ENCODE results near the gene TTLL11. TPM values are rescaled to one million over a fixed set of nuclear protein-coding genes. Genes with fewer than 3 reads are reported as not detected.
A peak's percentile ranks its signal among the peaks of the same experiment; 100 is the strongest.

The TTLL11 gene
- total RNA-seq, 1 donor: 6.2 TPM

GRCh38 chr9:121786998-121787422, 306.1 kb downstream of the TTLL11 start:
- Histone ChIP-seq H3K27ac (ENCODE audit: low read depth, low read length) (no peak overlapping the region), H3K4me1 (ENCODE audit: insufficient read depth, low read length) (no peaks in the 10 kb centered on the region), H4K20me1 (ENCODE audit: insufficient read depth, low read length) (no peaks in the 10 kb centered on the region), H3K79me2 (ENCODE audit: insufficient read depth, low read length) (no peaks in the 10 kb centered on the region), H3K4me2 (ENCODE audit: insufficient read depth, low read length) (no peak overlapping the region), H3K9me3 (ENCODE audit: low read depth, low read length) (no peaks in the 10 kb centered on the region), H3K36me3 (ENCODE audit: insufficient read depth, low read length) (no peaks in the 10 kb centered on the region), H2AFZ (ENCODE audit: low read length) (no peak overlapping the region), H3K27me3 (ENCODE audit: insufficient read depth, low read length) (no peaks in the 10 kb centered on the region), H3K4me3 (ENCODE audit: insufficient read depth, low read length) (no peak overlapping the region)
- DNase-seq (ENCODE audit: insufficient read length, low spot score, missing footprints): peak; percentile 58
- TF ChIP-seq CTCF (IDR thresholded peaks at IDR 0.05; ENCODE audit: extremely low read depth, low read depth, low read length): no peak

GRCh38 chr9:121786543-121786948, 306.6 kb downstream of the TTLL11 start:
- Histone ChIP-seq H3K4me2 (ENCODE audit: insufficient read depth, low read length) (no peak overlapping the region), H3K4me1 (ENCODE audit: insufficient read depth, low read length) (no peaks in the 10 kb centered on the region), H3K36me3 (ENCODE audit: insufficient read depth, low read length) (no peaks in the 10 kb centered on the region), H3K27ac (ENCODE audit: low read depth, low read length) (no peak overlapping the region), H4K20me1 (ENCODE audit: insufficient read depth, low read length) (no peaks in the 10 kb centered on the region), H2AFZ (ENCODE audit: low read length) (no peak overlapping the region), H3K9me3 (ENCODE audit: low read depth, low read length) (no peaks in the 10 kb centered on the region), H3K79me2 (ENCODE audit: insufficient read depth, low read length) (no peaks in the 10 kb centered on the region), H3K4me3 (ENCODE audit: insufficient read depth, low read length) (no peak overlapping the region), H3K27me3 (ENCODE audit: insufficient read depth, low read length) (no peaks in the 10 kb centered on the region)
- no peak for TF ChIP-seq CTCF (IDR thresholded peaks at IDR 0.05; ENCODE audit: extremely low read depth, low read depth, low read length)
- DNase-seq (ENCODE audit: insufficient read length, low spot score, missing footprints): peak; percentile 39

- H3K4me1 ChIP-seq (ENCODE audit: insufficient read depth, low read length): no peaks in the 10 kb centered on the region
- H3K4me3 ChIP-seq (ENCODE audit: insufficient read depth, low read length): no peak overlapping the region
- H3K9me3 ChIP-seq (ENCODE audit: low read depth, low read length): no peaks in the 10 kb centered on the region
- DNase-seq (ENCODE audit: insufficient read length, low spot score, missing footprints): peak; percentile 74
- H4K20me1 ChIP-seq (ENCODE audit: insufficient read depth, low read length): no peaks in the 10 kb centered on the region
- H3K27me3 ChIP-seq (ENCODE audit: insufficient read depth, low read length): no peaks in the 10 kb centered on the region
- no peak overlapping the region for H3K4me2 ChIP-seq (ENCODE audit: insufficient read depth, low read length)
- H3K79me2 ChIP-seq (ENCODE audit: insufficient read depth, low read length): no peaks in the 10 kb centered on the region
- no peak overlapping the region for H3K27ac ChIP-seq (ENCODE audit: low read depth, low read length)
- no peak overlapping the region for H2AFZ ChIP-seq (ENCODE audit: low read length)
- TF ChIP-seq CTCF (IDR thresholded peaks at IDR 0.05; ENCODE audit: extremely low read depth, low read depth, low read length): no peak
- no peaks in the 10 kb centered on the region for H3K36me3 ChIP-seq (ENCODE audit: insufficient read depth, low read length)
Measured at GRCh38 chr9:121785673-121786542, 307.2 kb downstream of the TTLL11 start.

- H3K4me1 ChIP-seq (ENCODE audit: insufficient read depth, low read length): no peaks in the 10 kb centered on the region
Measured at GRCh38 chr9:121784731-121785411, 308.2 kb downstream of the TTLL11 start.

More at GRCh38 chr9:121784731-121785411, 308.2 kb downstream of the TTLL11 start:
- Histone ChIP-seq H2AFZ (ENCODE audit: low read length) (no peak overlapping the region), H3K4me3 (ENCODE audit: insufficient read depth, low read length) (no peak overlapping the region), H3K36me3 (ENCODE audit: insufficient read depth, low read length) (no peaks in the 10 kb centered on the region), H3K79me2 (ENCODE audit: insufficient read depth, low read length) (no peaks in the 10 kb centered on the region), H3K4me2 (ENCODE audit: insufficient read depth, low read length) (no peak overlapping the region), H3K9me3 (ENCODE audit: low read depth, low read length) (no peaks in the 10 kb centered on the region), H4K20me1 (ENCODE audit: insufficient read depth, low read length) (no peaks in the 10 kb centered on the region), H3K27me3 (ENCODE audit: insufficient read depth, low read length) (no peaks in the 10 kb centered on the region), H3K27ac (ENCODE audit: low read depth, low read length) (no peak overlapping the region)
- DNase-seq (ENCODE audit: insufficient read length, low spot score, missing footprints): peak; percentile 72
- no peak for TF ChIP-seq CTCF (IDR thresholded peaks at IDR 0.05; ENCODE audit: extremely low read depth, low read depth, low read length)
